GM23248 (cell line): Measurements from ENCODE around the gene SIGLEC1.

Experiments used
- EZH2 ChIP-seq: fragments of 200-600 bp; sonication (generic); IDR thresholded peaks from 2 replicates; pipeline ENCODE4 v1.6.1; 2018; ENCODE audit warnings: antibody characterized with exemption, mild to moderate bottlenecking; ENCODE audit not compliant: insufficient read depth, poor library complexity, severe bottlenecking
- EZH2phosphoT487 ChIP-seq: fragments of 200-600 bp; sonication (generic); IDR thresholded peaks from 2 replicates; pipeline ENCODE4 v1.6.1; 2018; ENCODE audit warnings: antibody characterized with exemption, moderate library complexity, mild to moderate bottlenecking, low read depth; ENCODE audit not compliant: insufficient read depth

- no peak for TF ChIP-seq EZH2phosphoT487
- no peak for TF ChIP-seq EZH2
These were observed 46.2 kb upstream of the SIGLEC1 start for GRCh38 chr20:3758566-3758965.
